Activated CD4-positive, alpha-beta memory T cell treated with anti-CD3 and anti-CD28 coated beads for 36 hours (primary cell): ENCODE data around the gene CEP70. TPM values are rescaled to one million over a fixed set of nuclear protein-coding genes. Genes with fewer than 3 reads are reported as not detected.
"Not testable (repeated sequence)": the region's sequence is repeated elsewhere in the genome, so short reads cannot be mapped to it uniquely, and the experiment has no call there.

Experiments used
- CTCF ChIA-PET: fragments of 350-600 bp; sonication (Branson Sonifier 250); formaldehyde crosslinking; loops from one replicate; lab custom pipeline; 2021; ENCODE audit warnings: antibody characterized with exemption, inconsistent platforms; lab: Charles Lee
- POLR2A ChIA-PET: fragments of 350-600 bp; sonication (Branson Sonifier 250); formaldehyde crosslinking; loops from one replicate; lab custom pipeline; 2021; ENCODE audit warnings: antibody characterized with exemption; lab: Charles Lee
- DNase-seq: peaks from one replicate; pipeline ENCODE4 v3.0.0-alpha.2; 2020
- H3K27ac Mint-ChIP-seq: one replicate; pipeline ENCODE4 v1.8.0; 2021; ENCODE audit warnings: mixed read lengths
- H3K27me3 Mint-ChIP-seq: one replicate; pipeline ENCODE4 v1.8.0; 2021; ENCODE audit warnings: mixed read lengths
- H3K36me3 Mint-ChIP-seq: one replicate; pipeline ENCODE4 v1.8.0; 2021; ENCODE audit warnings: mixed read lengths
- H3K4me1 Mint-ChIP-seq: one replicate; pipeline ENCODE4 v1.8.0; 2021; ENCODE audit warnings: low read depth, mixed read lengths
- H3K4me3 Mint-ChIP-seq: one replicate; pipeline ENCODE4 v1.8.0; 2021; ENCODE audit warnings: mild to moderate bottlenecking, mixed read lengths
- H3K9me3 Mint-ChIP-seq: one replicate; pipeline ENCODE4 v1.8.0; 2021; ENCODE audit warnings: mixed read lengths
- intact Hi-C: fragments of 100-400 bp; cut with micrococcal nuclease; formaldehyde crosslinking; loops from one replicate; pipeline ENCODE4 v1.15.1; 2023
- total RNA-seq, 2 experiments: library from RNA; stranded (reverse); gene quantifications; one replicate each; pipeline ENCODE4 v1.2.3, GENCODE V29; 2021

Gene CEP70
- total RNA-seq, 2 experiments from 2014 or later: 8.3 to 8.4 TPM

DNA sequence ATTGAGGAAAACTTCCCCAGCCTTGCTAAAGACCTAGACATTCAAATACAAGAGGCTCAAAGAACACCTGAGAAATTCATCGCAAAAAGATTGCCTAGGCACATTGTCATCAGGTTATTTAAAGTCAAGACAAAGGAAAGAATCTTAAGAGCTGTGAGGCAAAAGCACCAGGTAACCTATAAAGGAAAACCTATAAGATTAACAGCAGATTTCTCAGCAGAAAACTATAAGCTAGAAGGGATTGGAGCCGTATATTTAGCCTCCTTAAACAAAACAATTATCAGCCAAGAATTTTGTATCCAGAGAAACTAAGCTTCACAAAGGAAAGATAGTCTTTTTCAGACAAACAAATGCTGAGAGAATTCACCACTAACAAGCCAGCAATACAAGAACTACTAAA lies 43.1 kb downstream of the CEP70 start:
- H3K4me3 Mint-ChIP-seq, POLR2A ChIA-PET, H3K27ac Mint-ChIP-seq, H3K27me3 Mint-ChIP-seq, intact Hi-C loops, CTCF ChIA-PET, DNase-seq, H3K4me1 Mint-ChIP-seq: not testable (repeated sequence)
- peaks cover 80% of the 10 kb centered on the region for H3K36me3 Mint-ChIP-seq
- H3K9me3 Mint-ChIP-seq: peaks cover 58% of the 10 kb centered on the region

DNA sequence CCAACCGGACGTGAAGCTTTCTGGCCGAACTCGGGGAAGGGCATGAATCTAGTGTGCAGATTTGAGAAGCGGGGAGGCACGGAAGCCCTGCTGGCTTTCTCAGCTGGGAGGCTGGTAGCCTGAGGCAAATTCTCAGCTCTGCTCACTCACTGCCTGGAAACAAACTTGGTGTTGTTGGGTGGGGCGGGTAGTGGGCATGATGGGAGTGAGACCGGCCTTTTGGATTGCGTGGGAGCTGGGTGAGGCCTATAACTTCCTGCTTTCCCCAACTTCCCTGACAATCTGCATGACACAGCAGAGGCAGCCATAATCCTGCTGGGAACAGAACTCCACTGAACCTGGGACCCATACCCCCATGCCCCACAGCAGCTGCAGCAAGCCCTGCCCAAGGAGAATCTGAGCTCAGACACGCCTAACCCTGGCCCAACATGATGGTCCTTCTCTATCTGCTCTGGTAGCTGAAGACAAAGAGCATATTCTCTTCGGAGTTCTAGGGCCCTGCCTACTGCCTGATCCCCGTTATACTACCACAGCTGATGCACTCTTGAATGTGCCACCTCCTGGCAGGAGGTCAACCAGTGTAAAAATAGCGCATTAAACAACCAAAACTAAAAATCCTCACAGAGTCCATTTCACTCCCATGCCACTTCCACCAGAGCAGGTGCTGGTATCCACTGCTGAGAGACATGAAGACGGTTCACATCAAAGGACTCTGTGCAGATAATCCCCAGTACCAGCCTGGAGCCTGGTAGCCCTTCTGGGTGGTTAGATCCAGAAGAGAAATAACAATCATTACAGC lies 44.7 kb downstream of the CEP70 start:
- CTCF ChIA-PET: interaction anchor here (1.4 kb wide), 1 partner anchor 18 kb away, joined by 3 read pairs; no protein-coding TSS in a partner anchor
- Mint-ChIP-seq H3K27ac (no peak overlapping the region), H3K4me3 (no peak overlapping the region), H3K27me3 (no peaks in the 10 kb centered on the region), H3K9me3 (peaks cover 65% of the 10 kb centered on the region), H3K4me1 (no peaks in the 10 kb centered on the region), H3K36me3 (peaks cover 81% of the 10 kb centered on the region)
- intact Hi-C loops: no loop called here
- DNase-seq: no peak
- POLR2A ChIA-PET: no interaction called here

GRCh38 chr3:138547342-138547975 lies 46.6 kb downstream of the CEP70 start:
- ChIA-PET CTCF (no interaction called here), POLR2A (no interaction called here)
- peaks cover 85% of the 10 kb centered on the region for H3K36me3 Mint-ChIP-seq
- H3K27me3 Mint-ChIP-seq: no peaks in the 10 kb centered on the region
- no peak overlapping the region for H3K4me3 Mint-ChIP-seq
- H3K27ac Mint-ChIP-seq: no peak overlapping the region
- no peaks in the 10 kb centered on the region for H3K4me1 Mint-ChIP-seq
- DNase-seq: no peak
- peaks cover 66% of the 10 kb centered on the region for H3K9me3 Mint-ChIP-seq
- intact Hi-C loops: no loop called here

GRCh38 chr3:138544546-138544945 lies 49.5 kb downstream of the CEP70 start:
- peaks cover 65% of the 10 kb centered on the region for H3K9me3 Mint-ChIP-seq
- ChIA-PET CTCF (no interaction called here), POLR2A (no interaction called here)
- DNase-seq: no peak
- intact Hi-C loops: no loop called here
- H3K27me3 Mint-ChIP-seq: no peaks in the 10 kb centered on the region
- no peak overlapping the region for H3K4me3 Mint-ChIP-seq
- H3K36me3 Mint-ChIP-seq: peaks cover 86% of the 10 kb centered on the region
- no peaks in the 10 kb centered on the region for H3K4me1 Mint-ChIP-seq
- H3K27ac Mint-ChIP-seq: no peak overlapping the region

GRCh38 chr3:138542977-138543376 lies 51.1 kb downstream of the CEP70 start:
- CTCF ChIA-PET: no interaction called here
- intact Hi-C loops: no loop called here
- no peaks in the 10 kb centered on the region for H3K4me1 Mint-ChIP-seq
- POLR2A ChIA-PET: no interaction called here
- no peak overlapping the region for H3K4me3 Mint-ChIP-seq
- peaks cover 63% of the 10 kb centered on the region for H3K9me3 Mint-ChIP-seq
- H3K27ac Mint-ChIP-seq: no peak overlapping the region
- H3K36me3 Mint-ChIP-seq: peaks cover 84% of the 10 kb centered on the region
- H3K27me3 Mint-ChIP-seq: no peaks in the 10 kb centered on the region
- DNase-seq: no peak

- DNase-seq: no peak
- no peaks in the 10 kb centered on the region for H3K27me3 Mint-ChIP-seq
- H3K27ac Mint-ChIP-seq: no peak overlapping the region
- intact Hi-C loops: no loop called here
- H3K9me3 Mint-ChIP-seq: peaks cover 36% of the 10 kb centered on the region
- no peaks in the 10 kb centered on the region for H3K4me1 Mint-ChIP-seq
- no peak overlapping the region for H3K4me3 Mint-ChIP-seq
- CTCF ChIA-PET: no interaction called here
- H3K36me3 Mint-ChIP-seq: peaks cover 52% of the 10 kb centered on the region
- POLR2A ChIA-PET: no interaction called here
Measured at GRCh38 chr3:138539352-138539751, 54.7 kb downstream of the CEP70 start.

DNA sequence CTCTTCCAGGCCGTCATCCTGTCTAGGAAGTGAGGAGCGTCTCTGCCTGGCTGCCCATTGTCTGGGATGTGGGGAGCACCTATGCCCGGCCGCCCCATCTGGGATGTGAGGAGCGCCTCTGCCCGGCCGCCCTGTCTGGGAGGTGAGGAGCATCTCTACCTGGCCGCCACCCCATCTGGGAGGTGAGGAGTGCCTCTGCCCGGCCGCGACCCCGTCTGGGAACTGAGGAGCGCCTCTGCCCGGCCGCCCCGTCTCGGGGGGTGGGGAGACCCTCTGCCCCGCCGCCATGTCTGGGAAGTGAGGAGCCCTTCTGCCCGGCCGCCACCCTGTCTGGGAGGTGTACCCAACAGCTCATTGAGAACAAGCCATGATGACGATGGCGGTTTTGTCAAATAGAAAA lies 72.6 kb downstream of the CEP70 start:
- CTCF ChIA-PET: interaction anchor here (0.7 kb wide), 1 partner anchor 73 kb away, joined by 3 read pairs; the partner anchor contains the start of gene CEP70
- POLR2A ChIA-PET, DNase-seq, H3K4me1 Mint-ChIP-seq, H3K27me3 Mint-ChIP-seq, intact Hi-C loops, H3K4me3 Mint-ChIP-seq, H3K27ac Mint-ChIP-seq: not testable (repeated sequence)
- H3K36me3 Mint-ChIP-seq: peaks cover 57% of the 10 kb centered on the region
- H3K9me3 Mint-ChIP-seq: peaks cover 13% of the 10 kb centered on the region

- Mint-ChIP-seq H3K27me3 (no peaks in the 10 kb centered on the region), H3K4me1 (peaks cover 7% of the 10 kb centered on the region), H3K36me3 (peaks cover 15% of the 10 kb centered on the region), H3K9me3 (peaks cover 3% of the 10 kb centered on the region), H3K4me3 (no peak overlapping the region), H3K27ac (no peak overlapping the region)
- intact Hi-C loops: loop anchor here (1.0 kb wide), 1 partner anchor 58 kb away; no protein-coding TSS in a partner anchor
- ChIA-PET POLR2A (no interaction called here), CTCF (interaction anchor here (1.0 kb wide), 1 partner anchor 34 kb away, joined by 4 read pairs; no protein-coding TSS in a partner anchor)
- DNase-seq: no peak
Measured at GRCh38 chr3:138513090-138513843, 80.8 kb downstream of the CEP70 start.

GRCh38 chr3:138511945-138512344 lies 82.1 kb downstream of the CEP70 start:
- Mint-ChIP-seq H3K36me3 (peaks cover 6% of the 10 kb centered on the region), H3K9me3 (no peaks in the 10 kb centered on the region), H3K27ac (no peak overlapping the region), H3K4me3 (no peak overlapping the region), H3K4me1 (peaks cover 7% of the 10 kb centered on the region), H3K27me3 (no peaks in the 10 kb centered on the region)
- no peak for DNase-seq
- intact Hi-C loops: no loop called here
- POLR2A ChIA-PET: no interaction called here
- CTCF ChIA-PET: no interaction called here

GRCh38 chr3:138509586-138509985 lies 84.5 kb downstream of the CEP70 start:
- peaks cover 7% of the 10 kb centered on the region for H3K4me1 Mint-ChIP-seq
- intact Hi-C loops: no loop called here
- CTCF ChIA-PET: no interaction called here
- no peaks in the 10 kb centered on the region for H3K9me3 Mint-ChIP-seq
- peaks cover 2% of the 10 kb centered on the region for H3K36me3 Mint-ChIP-seq
- no peak overlapping the region for H3K4me3 Mint-ChIP-seq
- H3K27ac Mint-ChIP-seq: no peak overlapping the region
- no peak for DNase-seq
- POLR2A ChIA-PET: no interaction called here
- no peaks in the 10 kb centered on the region for H3K27me3 Mint-ChIP-seq

DNA sequence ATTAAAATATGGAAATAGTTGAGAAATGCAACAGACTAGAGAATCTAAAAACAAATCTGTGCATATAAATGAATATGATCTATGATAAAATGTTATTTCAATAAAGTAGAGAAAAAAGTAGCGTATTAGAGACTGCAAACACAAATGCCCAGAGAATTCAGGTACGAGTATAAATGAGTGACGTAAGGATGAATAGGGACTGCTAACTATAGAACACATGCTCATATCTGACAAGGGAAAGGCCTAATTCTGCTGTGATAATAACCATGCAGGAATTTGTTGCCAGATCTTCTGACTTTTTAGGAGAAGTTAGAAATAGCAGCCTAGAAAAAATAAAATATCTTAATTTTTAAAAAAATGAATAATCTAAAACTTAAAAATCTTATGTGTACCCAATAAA lies 86.5 kb downstream of the CEP70 start:
- no peak overlapping the region for H3K4me3 Mint-ChIP-seq
- ChIA-PET POLR2A (no interaction called here), CTCF (no interaction called here)
- intact Hi-C loops: no loop called here
- H3K27me3 Mint-ChIP-seq: no peaks in the 10 kb centered on the region
- peaks cover 4% of the 10 kb centered on the region for H3K36me3 Mint-ChIP-seq
- H3K4me1 Mint-ChIP-seq: no peaks in the 10 kb centered on the region
- H3K27ac Mint-ChIP-seq: no peak overlapping the region
- DNase-seq: no peak
- no peaks in the 10 kb centered on the region for H3K9me3 Mint-ChIP-seq

DNA sequence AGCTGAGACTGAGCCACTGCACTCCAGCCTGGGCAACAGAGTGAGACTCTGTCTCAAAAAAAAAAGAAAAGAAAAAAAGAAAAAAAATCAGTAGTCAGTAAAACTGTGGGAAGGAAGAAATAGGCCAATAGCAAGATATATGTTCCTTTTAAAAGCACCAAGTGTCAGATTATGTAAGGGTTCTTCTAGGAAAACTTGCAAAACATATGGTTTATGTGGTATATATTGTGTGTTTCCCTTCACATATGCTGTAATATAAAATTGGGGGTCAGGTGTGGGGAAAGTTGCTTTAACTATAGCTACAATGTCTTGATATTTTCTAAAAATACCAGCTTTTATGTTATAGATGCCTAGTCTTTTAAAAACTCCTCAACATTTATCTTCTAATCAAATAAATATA lies 95.1 kb downstream of the CEP70 start:
- no peak overlapping the region for H3K27ac Mint-ChIP-seq
- POLR2A ChIA-PET: no interaction called here
- no peaks in the 10 kb centered on the region for H3K9me3 Mint-ChIP-seq
- CTCF ChIA-PET: interaction anchor here (1.0 kb wide), 1 partner anchor 88 kb away, joined by 3 read pairs; no protein-coding TSS in a partner anchor
- no peaks in the 10 kb centered on the region for H3K27me3 Mint-ChIP-seq
- peaks cover 15% of the 10 kb centered on the region for H3K36me3 Mint-ChIP-seq
- no peak for DNase-seq
- no peaks in the 10 kb centered on the region for H3K4me1 Mint-ChIP-seq
- intact Hi-C loops: no loop called here
- H3K4me3 Mint-ChIP-seq: no peak overlapping the region
